ENCODE data around the gene EIF2B1. TPM values are rescaled to one million over a fixed set of nuclear protein-coding genes. Genes with fewer than 3 reads are reported as not detected.
A peak's percentile ranks its signal among the peaks of the same experiment; 100 is the strongest.
"Not testable (repeated sequence)": the region's sequence is repeated elsewhere in the genome, so short reads cannot be mapped to it uniquely, and the experiment has no call there.

EIF2B1 gene
- total RNA-seq, 1 experiment from 2014 or later: 70.8 TPM

DNA sequence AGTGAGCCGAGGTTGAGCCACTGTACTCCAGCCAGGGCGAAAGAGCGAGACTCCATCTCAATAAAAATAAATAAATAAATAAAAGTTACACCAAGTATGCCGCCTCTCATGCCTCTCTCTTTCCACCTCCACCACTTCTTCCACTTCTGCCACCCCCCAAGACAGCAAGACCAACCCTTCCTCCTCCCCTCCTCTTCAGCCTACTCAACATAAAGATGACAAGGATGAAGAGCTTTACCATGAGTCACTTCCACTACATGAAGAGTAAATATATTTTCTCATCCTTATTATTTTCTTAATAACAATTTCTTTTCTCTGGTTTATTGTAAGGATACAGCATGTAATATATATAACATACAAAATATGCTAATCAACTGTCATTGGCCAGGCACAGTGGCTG, 52.7 kb downstream of the EIF2B1 start:
- no TSS peak for BruUV-seq (replicated peaks)
- Histone ChIP-seq H3K79me2 (ENCODE audit: low read length) (peaks cover 32% of the 10 kb centered on the region), H3K9ac (ENCODE audit: low read length) (no peak overlapping the region), H3F3A (ENCODE audit: low read length, unreplicated experiment) (no peaks in the 10 kb centered on the region), H3K9me3 (ENCODE audit: low read length) (no peaks in the 10 kb centered on the region), H3K4me1 (ENCODE audit: insufficient read depth, low read length) (peaks cover 16% of the 10 kb centered on the region), H3K9me2 (replicated peaks; ENCODE audit: low read length) (no peaks in the 10 kb centered on the region), H3K4me3 (ENCODE audit: low read length) (no peak overlapping the region), H3K36me3 (ENCODE audit: low read depth, low read length) (no peaks in the 10 kb centered on the region), H2AFZ (ENCODE audit: low read length) (no peak overlapping the region), H3K27ac (ENCODE audit: low read length) (no peak overlapping the region), H4K20me1 (ENCODE audit: low read length) (no peaks in the 10 kb centered on the region), H3K4me2 (ENCODE audit: low read length) (peak overlapping the region; percentile 36; the same call in 1 of the 2 replicates), H3K27me3 (ENCODE audit: low read length) (no peaks in the 10 kb centered on the region)
- ChIA-PET POLR2A (ENCODE audit: unreplicated experiment) (no interaction called here), CTCF (interaction anchor here (0.6 kb wide), 1 partner anchor 85 kb away, joined by 3 read pairs; no protein-coding TSS in a partner anchor)
- ATAC-seq: peak; percentile 21
- TF ChIP-seq, protein P1, sequence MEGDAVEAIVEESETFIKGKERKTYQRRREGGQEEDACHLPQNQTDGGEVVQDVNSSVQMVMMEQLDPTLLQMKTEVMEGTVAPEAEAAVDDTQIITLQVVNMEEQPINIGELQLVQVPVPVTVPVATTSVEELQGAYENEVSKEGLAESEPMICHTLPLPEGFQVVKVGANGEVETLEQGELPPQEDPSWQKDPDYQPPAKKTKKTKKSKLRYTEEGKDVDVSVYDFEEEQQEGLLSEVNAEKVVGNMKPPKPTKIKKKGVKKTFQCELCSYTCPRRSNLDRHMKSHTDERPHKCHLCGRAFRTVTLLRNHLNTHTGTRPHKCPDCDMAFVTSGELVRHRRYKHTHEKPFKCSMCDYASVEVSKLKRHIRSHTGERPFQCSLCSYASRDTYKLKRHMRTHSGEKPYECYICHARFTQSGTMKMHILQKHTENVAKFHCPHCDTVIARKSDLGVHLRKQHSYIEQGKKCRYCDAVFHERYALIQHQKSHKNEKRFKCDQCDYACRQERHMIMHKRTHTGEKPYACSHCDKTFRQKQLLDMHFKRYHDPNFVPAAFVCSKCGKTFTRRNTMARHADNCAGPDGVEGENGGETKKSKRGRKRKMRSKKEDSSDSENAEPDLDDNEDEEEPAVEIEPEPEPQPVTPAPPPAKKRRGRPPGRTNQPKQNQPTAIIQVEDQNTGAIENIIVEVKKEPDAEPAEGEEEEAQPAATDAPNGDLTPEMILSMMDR (conservative IDR thresholded peaks at IDR 0.05; ENCODE audit: low read depth, low read length): no peak
- no peak for TF ChIP-seq EZH2phosphoT487 (IDR thresholded peaks at IDR 0.05; ENCODE audit: borderline replicate concordance, low read length)
- TF ChIP-seq EZH2 (IDR thresholded peaks at IDR 0.05; ENCODE audit: low read length, unreplicated experiment): no peak
- peak; percentile 31 for DNase-seq
- intact Hi-C loops (cut with micrococcal nuclease): loop anchor here (5.0 kb wide), 2 partner anchors 198 to 213 kb away; partner anchors contain the start of gene KMT5A

DNA sequence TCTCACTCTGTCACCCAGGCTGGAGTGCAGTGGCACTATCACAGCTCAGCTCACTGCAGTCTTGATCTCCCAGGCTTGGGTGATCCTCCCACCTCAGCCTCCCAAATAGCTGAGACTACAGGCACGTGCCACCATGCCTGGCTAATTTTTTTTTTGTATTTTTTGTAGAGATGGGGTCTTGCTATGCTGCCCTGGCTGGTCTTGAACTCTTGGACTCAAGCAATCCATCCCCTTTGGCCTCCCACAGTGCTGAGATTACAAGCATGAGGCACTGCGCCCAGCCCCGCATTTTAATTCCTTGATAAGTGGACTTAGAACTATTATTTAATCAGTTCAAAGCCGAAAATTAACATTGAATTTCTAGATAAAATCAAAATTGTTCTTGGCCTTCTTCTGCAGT, 54.7 kb downstream of the EIF2B1 start:
- H2AFZ ChIP-seq (ENCODE audit: low read length); CTCF ChIA-PET; H3K27me3 ChIP-seq (ENCODE audit: low read length); H3K36me3 ChIP-seq (ENCODE audit: low read depth, low read length); H3K27ac ChIP-seq (ENCODE audit: low read length); H3F3A ChIP-seq (ENCODE audit: low read length, unreplicated experiment); H3K4me3 ChIP-seq (ENCODE audit: low read length); H3K9ac ChIP-seq (ENCODE audit: low read length); H4K20me1 ChIP-seq (ENCODE audit: low read length); DNase-seq; POLR2A ChIA-PET (ENCODE audit: unreplicated experiment); H3K9me2 ChIP-seq (replicated peaks; ENCODE audit: low read length); intact Hi-C loops (cut with micrococcal nuclease); H3K4me2 ChIP-seq (ENCODE audit: low read length); H3K9me3 ChIP-seq (ENCODE audit: low read length); BruUV-seq (replicated peaks); ATAC-seq: not testable (repeated sequence)
- Histone ChIP-seq H3K4me1 (ENCODE audit: insufficient read depth, low read length) (peaks cover 11% of the 10 kb centered on the region), H3K79me2 (ENCODE audit: low read length) (peaks cover 17% of the 10 kb centered on the region)

DNA sequence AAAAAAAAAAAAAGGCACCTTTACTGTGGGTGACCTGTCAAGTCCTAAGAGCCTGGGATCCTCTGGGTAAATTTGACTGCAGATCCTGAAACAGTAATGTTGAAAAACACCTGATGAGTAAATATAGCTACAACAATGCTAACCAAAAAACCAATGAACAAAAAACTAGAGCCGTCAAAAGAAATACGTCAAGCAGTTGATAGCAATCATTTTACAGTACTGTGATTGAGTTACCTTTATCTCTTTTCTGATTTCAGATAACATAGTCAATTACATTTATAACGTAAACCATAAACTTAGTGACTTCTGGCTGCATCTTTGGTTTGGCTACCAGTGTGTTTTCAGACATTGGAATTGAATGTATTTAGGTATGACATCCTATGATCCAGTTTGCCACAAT, 55.2 kb downstream of the EIF2B1 start:
- H3K27me3 ChIP-seq (ENCODE audit: low read length): no peaks in the 10 kb centered on the region
- H2AFZ ChIP-seq (ENCODE audit: low read length): no peak overlapping the region
- no peak overlapping the region for H3K27ac ChIP-seq (ENCODE audit: low read length)
- BruUV-seq (replicated peaks): no TSS peak
- no peaks in the 10 kb centered on the region for H3K36me3 ChIP-seq (ENCODE audit: low read depth, low read length)
- H4K20me1 ChIP-seq (ENCODE audit: low read length): no peaks in the 10 kb centered on the region
- H3K4me1 ChIP-seq (ENCODE audit: insufficient read depth, low read length): peaks cover 11% of the 10 kb centered on the region
- ATAC-seq (no peak), DNase-seq (no peak)
- H3K9ac ChIP-seq (ENCODE audit: low read length): no peak overlapping the region
- no peaks in the 10 kb centered on the region for H3K9me2 ChIP-seq (replicated peaks; ENCODE audit: low read length)
- ChIA-PET CTCF (no interaction called here), POLR2A (ENCODE audit: unreplicated experiment) (no interaction called here)
- no peaks in the 10 kb centered on the region for H3F3A ChIP-seq (ENCODE audit: low read length, unreplicated experiment)
- TF ChIP-seq, protein P1 (conservative IDR thresholded peaks at IDR 0.05; ENCODE audit: low read depth, low read length): no peak
- TF ChIP-seq EZH2 (IDR thresholded peaks at IDR 0.05; ENCODE audit: low read length, unreplicated experiment) (no peak), EZH2phosphoT487 (IDR thresholded peaks at IDR 0.05; ENCODE audit: borderline replicate concordance, low read length) (no peak)
- intact Hi-C loops (cut with micrococcal nuclease): no loop called here
- H3K9me3 ChIP-seq (ENCODE audit: low read length): no peaks in the 10 kb centered on the region
- no peak overlapping the region for H3K4me3 ChIP-seq (ENCODE audit: low read length)
- peaks cover 14% of the 10 kb centered on the region for H3K79me2 ChIP-seq (ENCODE audit: low read length)
- H3K4me2 ChIP-seq (ENCODE audit: low read length): no peak overlapping the region
